Tibial nerve (tissue), 4 donors: ENCODE results near the gene TFEB.

Experiments used
- CTCF ChIP-seq, 5 experiments: fragments of 200-600 bp in 3 of 5; fragments of 450-650 bp in 2 of 5; sonication (generic) in 3 of 5; IDR thresholded peaks; one replicate each; pipeline ENCODE4 v1.5.1; 2016 to 2019; ENCODE audit warnings: antibody characterized with exemption in 5 of 5, mild to moderate bottlenecking in 3 of 5, moderate library complexity in 2 of 5
- EP300 ChIP-seq, 2 donors: sonication (generic); formaldehyde crosslinking; IDR thresholded peaks; one replicate each; pipeline ENCODE4 v1.6.1; 2017; ENCODE audit warnings: antibody characterized with exemption in 2 of 2, mild to moderate bottlenecking in 1 of 2

- TF ChIP-seq CTCF (IDR thresholded peaks at IDR 0.05): no peak
- no peak for TF ChIP-seq EP300 (IDR thresholded peaks at IDR 0.05)
Measured at GRCh38 chr6:41708856-41709255, 26.6 kb downstream of the TFEB start.
